ENCODE data around the gene DBNDD2. TPM values are rescaled to one million over a fixed set of nuclear protein-coding genes. Genes with fewer than 3 reads are reported as not detected.

DBNDD2 gene
- total RNA-seq, 1 donor from 2014 or later = 3.7 TPM

GRCh38 chr20:45366631-45367030 is 41.5 kb upstream of the DBNDD2 start:
- peaks cover 12 to 26% (median 17%) of the 10 kb centered on the region in 3 donors for H3K4me1 ChIP-seq (ENCODE audit: control insufficient read depth in 3 of 3, insufficient read depth in 3 of 3, low read length in 3 of 3)
- no peak overlapping the region for H3K27ac ChIP-seq (ENCODE audit: low read depth, low read length)
- no peak overlapping the region for H3K4me3 ChIP-seq (ENCODE audit: low read length in 3 of 3)
- H3K9me3 ChIP-seq (ENCODE audit: control insufficient read depth in 3 of 3, low read length in 3 of 3) = no peaks in the 10 kb centered on the region
- peaks cover 13 to 42% (median 34%) of the 10 kb centered on the region in 3 donors for H3K36me3 ChIP-seq (ENCODE audit: control insufficient read depth in 3 of 3, insufficient read depth in 3 of 3, low read length in 3 of 3)
- no peaks in the 10 kb centered on the region for H3K27me3 ChIP-seq (ENCODE audit: control insufficient read depth in 3 of 3, insufficient read depth in 3 of 3, low read length in 3 of 3)
- no peak overlapping the region for H3K9ac ChIP-seq (ENCODE audit: low read depth in 1 of 3, low read length in 3 of 3)

- H3K9ac ChIP-seq (ENCODE audit: low read depth in 1 of 3, low read length in 3 of 3) = no peak overlapping the region
- H3K4me3 ChIP-seq (ENCODE audit: low read length in 3 of 3) = no peak overlapping the region
- H3K36me3 ChIP-seq (ENCODE audit: control insufficient read depth in 3 of 3, insufficient read depth in 3 of 3, low read length in 3 of 3) = peaks cover 13 to 42% (median 34%) of the 10 kb centered on the region in 3 donors
- peaks cover 12 to 26% (median 17%) of the 10 kb centered on the region in 3 donors for H3K4me1 ChIP-seq (ENCODE audit: control insufficient read depth in 3 of 3, insufficient read depth in 3 of 3, low read length in 3 of 3)
- no peaks in the 10 kb centered on the region for H3K9me3 ChIP-seq (ENCODE audit: control insufficient read depth in 3 of 3, low read length in 3 of 3)
- no peak overlapping the region for H3K27ac ChIP-seq (ENCODE audit: low read depth, low read length)
- H3K27me3 ChIP-seq (ENCODE audit: control insufficient read depth in 3 of 3, insufficient read depth in 3 of 3, low read length in 3 of 3) = no peaks in the 10 kb centered on the region
Observed at GRCh38 chr20:45367126-45367525, 41.0 kb upstream of the DBNDD2 start.

- H3K27me3 ChIP-seq (ENCODE audit: control insufficient read depth in 3 of 3, insufficient read depth in 3 of 3, low read length in 3 of 3) = no peaks in the 10 kb centered on the region
- H3K27ac ChIP-seq (ENCODE audit: low read depth, low read length) = no peak overlapping the region
- no peaks in the 10 kb centered on the region for H3K9me3 ChIP-seq (ENCODE audit: control insufficient read depth in 3 of 3, low read length in 3 of 3)
- H3K4me1 ChIP-seq (ENCODE audit: control insufficient read depth in 3 of 3, insufficient read depth in 3 of 3, low read length in 3 of 3) = peaks cover 16 to 30% (median 17%) of the 10 kb centered on the region in 3 donors
- no peak overlapping the region for H3K4me3 ChIP-seq (ENCODE audit: low read length in 3 of 3)
- H3K36me3 ChIP-seq (ENCODE audit: control insufficient read depth in 3 of 3, insufficient read depth in 3 of 3, low read length in 3 of 3) = peaks cover 13 to 42% (median 34%) of the 10 kb centered on the region in 3 donors
- H3K9ac ChIP-seq (ENCODE audit: low read depth in 1 of 3, low read length in 3 of 3) = no peak overlapping the region
Observed at GRCh38 chr20:45368221-45368980, 39.7 kb upstream of the DBNDD2 start.

- Histone ChIP-seq H3K4me1 (ENCODE audit: control insufficient read depth in 3 of 3, insufficient read depth in 3 of 3, low read length in 3 of 3) (peaks cover 10 to 14% (median 11%) of the 10 kb centered on the region in 3 donors), H3K27ac (ENCODE audit: low read depth, low read length) (no peak overlapping the region)
Observed at GRCh38 chr20:45370571-45371160, 37.4 kb upstream of the DBNDD2 start.

GRCh38 chr20:45372241-45372640 is 35.8 kb upstream of the DBNDD2 start:
- Histone ChIP-seq H3K27me3 (ENCODE audit: control insufficient read depth in 3 of 3, insufficient read depth in 3 of 3, low read length in 3 of 3) (no peaks in the 10 kb centered on the region), H3K36me3 (ENCODE audit: control insufficient read depth in 3 of 3, insufficient read depth in 3 of 3, low read length in 3 of 3) (peaks cover 3 to 17% (median 13%) of the 10 kb centered on the region in 3 donors), H3K9ac (ENCODE audit: low read depth in 1 of 3, low read length in 3 of 3) (peak overlapping the region in 1 of 3 donors; percentile 62), H3K4me3 (ENCODE audit: low read length in 3 of 3) (peak overlapping the region in 2 of 3 donors; percentile 22 to 87), H3K9me3 (ENCODE audit: control insufficient read depth in 3 of 3, low read length in 3 of 3) (no peaks in the 10 kb centered on the region), H3K27ac (ENCODE audit: low read depth, low read length) (no peak overlapping the region), H3K4me1 (ENCODE audit: control insufficient read depth in 3 of 3, insufficient read depth in 3 of 3, low read length in 3 of 3) (peaks cover 10 to 13% (median 11%) of the 10 kb centered on the region in 3 donors)

More at GRCh38 chr20:45370571-45371160, 37.4 kb upstream of the DBNDD2 start:
- Histone ChIP-seq H3K27me3 (ENCODE audit: control insufficient read depth in 3 of 3, insufficient read depth in 3 of 3, low read length in 3 of 3) (no peaks in the 10 kb centered on the region), H3K4me3 (ENCODE audit: low read length in 3 of 3) (no peak overlapping the region), H3K9me3 (ENCODE audit: control insufficient read depth in 3 of 3, low read length in 3 of 3) (no peaks in the 10 kb centered on the region), H3K36me3 (ENCODE audit: control insufficient read depth in 3 of 3, insufficient read depth in 3 of 3, low read length in 3 of 3) (peaks cover 12 to 32% (median 29%) of the 10 kb centered on the region in 3 donors), H3K9ac (ENCODE audit: low read depth in 1 of 3, low read length in 3 of 3) (no peak overlapping the region)

- peak overlapping the region; percentile 77 for H3K27ac ChIP-seq (ENCODE audit: low read depth, low read length)
- peaks cover 10 to 13% (median 11%) of the 10 kb centered on the region in 3 donors for H3K4me1 ChIP-seq (ENCODE audit: control insufficient read depth in 3 of 3, insufficient read depth in 3 of 3, low read length in 3 of 3)
- peaks cover 0 to 11% (median 7%) of the 10 kb centered on the region in 3 donors for H3K36me3 ChIP-seq (ENCODE audit: control insufficient read depth in 3 of 3, insufficient read depth in 3 of 3, low read length in 3 of 3)
- no peaks in the 10 kb centered on the region for H3K27me3 ChIP-seq (ENCODE audit: control insufficient read depth in 3 of 3, insufficient read depth in 3 of 3, low read length in 3 of 3)
- no peaks in the 10 kb centered on the region for H3K9me3 ChIP-seq (ENCODE audit: control insufficient read depth in 3 of 3, low read length in 3 of 3)
- H3K4me3 ChIP-seq (ENCODE audit: low read length in 3 of 3) = peak overlapping the region; percentile 87 to 90 (median 87)
- peak overlapping the region; percentile 63 to 79 (median 65) for H3K9ac ChIP-seq (ENCODE audit: low read depth in 1 of 3, low read length in 3 of 3)
Observed at GRCh38 chr20:45372646-45373352, 35.3 kb upstream of the DBNDD2 start.

GRCh38 chr20:45373353-45374100 is 34.6 kb upstream of the DBNDD2 start:
- Histone ChIP-seq H3K27me3 (ENCODE audit: control insufficient read depth in 3 of 3, insufficient read depth in 3 of 3, low read length in 3 of 3) (no peaks in the 10 kb centered on the region), H3K36me3 (ENCODE audit: control insufficient read depth in 3 of 3, insufficient read depth in 3 of 3, low read length in 3 of 3) (peaks cover 0 to 4% (median under 1%) of the 10 kb centered on the region in 3 donors), H3K27ac (ENCODE audit: low read depth, low read length) (peak overlapping the region; percentile 77), H3K9ac (ENCODE audit: low read depth in 1 of 3, low read length in 3 of 3) (peak overlapping the region; percentile 63 to 79 (median 65)), H3K4me3 (ENCODE audit: low read length in 3 of 3) (peak overlapping the region; percentile 87 to 90 (median 87)), H3K9me3 (ENCODE audit: control insufficient read depth in 3 of 3, low read length in 3 of 3) (no peaks in the 10 kb centered on the region), H3K4me1 (ENCODE audit: control insufficient read depth in 3 of 3, insufficient read depth in 3 of 3, low read length in 3 of 3) (peaks cover 10 to 13% (median 11%) of the 10 kb centered on the region in 3 donors)

- peaks cover 0 to 1% (median 0%) of the 10 kb centered on the region in 3 donors for H3K36me3 ChIP-seq (ENCODE audit: control insufficient read depth in 3 of 3, insufficient read depth in 3 of 3, low read length in 3 of 3)
- peaks cover 6 to 13% (median 11%) of the 10 kb centered on the region in 3 donors for H3K4me1 ChIP-seq (ENCODE audit: control insufficient read depth in 3 of 3, insufficient read depth in 3 of 3, low read length in 3 of 3)
- peak overlapping the region; percentile 77 for H3K27ac ChIP-seq (ENCODE audit: low read depth, low read length)
- peak overlapping the region; percentile 87 to 90 (median 87) for H3K4me3 ChIP-seq (ENCODE audit: low read length in 3 of 3)
- H3K9me3 ChIP-seq (ENCODE audit: control insufficient read depth in 3 of 3, low read length in 3 of 3) = no peaks in the 10 kb centered on the region
- H3K9ac ChIP-seq (ENCODE audit: low read depth in 1 of 3, low read length in 3 of 3) = peak overlapping the region in 1 of 3 donors; percentile 79
- H3K27me3 ChIP-seq (ENCODE audit: control insufficient read depth in 3 of 3, insufficient read depth in 3 of 3, low read length in 3 of 3) = no peaks in the 10 kb centered on the region
Observed at GRCh38 chr20:45374101-45374467, 34.0 kb upstream of the DBNDD2 start.

- no peak overlapping the region for H3K27ac ChIP-seq (ENCODE audit: low read depth, low read length)
- H3K4me3 ChIP-seq (ENCODE audit: low read length in 3 of 3) = no peak overlapping the region
- no peak overlapping the region for H3K9ac ChIP-seq (ENCODE audit: low read depth in 1 of 3, low read length in 3 of 3)
- no peaks in the 10 kb centered on the region for H3K36me3 ChIP-seq (ENCODE audit: control insufficient read depth in 3 of 3, insufficient read depth in 3 of 3, low read length in 3 of 3)
- no peaks in the 10 kb centered on the region for H3K27me3 ChIP-seq (ENCODE audit: control insufficient read depth in 3 of 3, insufficient read depth in 3 of 3, low read length in 3 of 3)
- no peaks in the 10 kb centered on the region for H3K9me3 ChIP-seq (ENCODE audit: control insufficient read depth in 3 of 3, low read length in 3 of 3)
- peaks cover 4 to 13% (median 11%) of the 10 kb centered on the region in 3 donors for H3K4me1 ChIP-seq (ENCODE audit: control insufficient read depth in 3 of 3, insufficient read depth in 3 of 3, low read length in 3 of 3)
Observed at GRCh38 chr20:45374966-45375365, 33.1 kb upstream of the DBNDD2 start.
